HUDEP-2 (cell line): Measurements from ENCODE around the gene BBS2.

Experiments
- DNase-seq, 76 experiments: peaks; one replicate each; lab custom pipeline; 2025; ENCODE audit not compliant: unreplicated experiment in 76 of 76; lab: John Stamatoyannopoulos, UW

Gene BBS2, protein sequence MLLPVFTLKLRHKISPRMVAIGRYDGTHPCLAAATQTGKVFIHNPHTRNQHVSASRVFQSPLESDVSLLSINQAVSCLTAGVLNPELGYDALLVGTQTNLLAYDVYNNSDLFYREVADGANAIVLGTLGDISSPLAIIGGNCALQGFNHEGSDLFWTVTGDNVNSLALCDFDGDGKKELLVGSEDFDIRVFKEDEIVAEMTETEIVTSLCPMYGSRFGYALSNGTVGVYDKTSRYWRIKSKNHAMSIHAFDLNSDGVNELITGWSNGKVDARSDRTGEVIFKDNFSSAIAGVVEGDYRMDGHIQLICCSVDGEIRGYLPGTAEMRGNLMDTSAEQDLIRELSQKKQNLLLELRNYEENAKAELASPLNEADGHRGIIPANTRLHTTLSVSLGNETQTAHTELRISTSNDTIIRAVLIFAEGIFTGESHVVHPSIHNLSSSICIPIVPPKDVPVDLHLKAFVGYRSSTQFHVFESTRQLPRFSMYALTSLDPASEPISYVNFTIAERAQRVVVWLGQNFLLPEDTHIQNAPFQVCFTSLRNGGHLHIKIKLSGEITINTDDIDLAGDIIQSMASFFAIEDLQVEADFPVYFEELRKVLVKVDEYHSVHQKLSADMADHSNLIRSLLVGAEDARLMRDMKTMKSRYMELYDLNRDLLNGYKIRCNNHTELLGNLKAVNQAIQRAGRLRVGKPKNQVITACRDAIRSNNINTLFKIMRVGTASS

DNA sequence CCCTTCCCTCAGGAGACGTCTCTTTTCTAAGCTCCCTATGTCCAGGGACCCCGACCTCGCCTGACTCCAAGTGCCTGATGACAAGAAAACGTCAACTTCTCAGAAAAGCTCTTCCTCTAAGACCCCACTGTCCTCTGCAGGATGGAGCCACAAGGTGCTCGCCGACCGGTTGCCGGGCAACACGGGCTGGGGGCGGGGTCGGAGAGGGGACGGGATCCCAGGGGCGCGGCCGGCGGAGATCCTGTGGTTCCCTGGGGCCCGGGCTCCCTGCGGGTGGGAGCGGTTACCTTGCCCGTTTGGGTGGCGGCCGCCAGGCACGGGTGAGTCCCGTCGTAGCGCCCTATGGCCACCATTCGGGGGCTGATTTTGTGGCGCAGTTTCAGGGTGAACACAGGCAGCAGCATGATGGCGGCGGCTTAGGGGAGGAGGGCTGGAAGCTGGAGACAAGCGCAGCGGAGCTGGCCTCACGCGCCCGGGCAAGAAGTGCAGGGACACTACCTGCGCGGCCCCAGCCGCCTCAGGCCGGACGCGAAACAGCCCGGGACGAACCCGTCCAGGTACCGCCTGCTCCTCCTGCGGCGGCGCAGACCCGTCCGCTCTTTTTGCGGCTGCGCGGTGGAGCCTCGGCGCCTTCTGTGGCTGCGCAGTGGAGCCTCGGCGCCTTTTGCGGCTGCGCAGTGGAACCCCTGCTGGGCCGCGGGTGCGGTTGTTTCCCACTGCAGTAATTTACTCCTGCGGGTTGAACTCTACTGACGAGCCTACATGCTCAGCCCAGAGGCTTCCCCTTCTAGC, at the start of gene BBS2:
TSS of gene BBS2 (minus strand) at position 566 of the 792 bp plus-strand sequence. CDS start at position 404, 162 bp downstream.
- DNase-seq: peak in 75 of 76 experiments; percentile 8 to 90 (median 73)

DNA sequence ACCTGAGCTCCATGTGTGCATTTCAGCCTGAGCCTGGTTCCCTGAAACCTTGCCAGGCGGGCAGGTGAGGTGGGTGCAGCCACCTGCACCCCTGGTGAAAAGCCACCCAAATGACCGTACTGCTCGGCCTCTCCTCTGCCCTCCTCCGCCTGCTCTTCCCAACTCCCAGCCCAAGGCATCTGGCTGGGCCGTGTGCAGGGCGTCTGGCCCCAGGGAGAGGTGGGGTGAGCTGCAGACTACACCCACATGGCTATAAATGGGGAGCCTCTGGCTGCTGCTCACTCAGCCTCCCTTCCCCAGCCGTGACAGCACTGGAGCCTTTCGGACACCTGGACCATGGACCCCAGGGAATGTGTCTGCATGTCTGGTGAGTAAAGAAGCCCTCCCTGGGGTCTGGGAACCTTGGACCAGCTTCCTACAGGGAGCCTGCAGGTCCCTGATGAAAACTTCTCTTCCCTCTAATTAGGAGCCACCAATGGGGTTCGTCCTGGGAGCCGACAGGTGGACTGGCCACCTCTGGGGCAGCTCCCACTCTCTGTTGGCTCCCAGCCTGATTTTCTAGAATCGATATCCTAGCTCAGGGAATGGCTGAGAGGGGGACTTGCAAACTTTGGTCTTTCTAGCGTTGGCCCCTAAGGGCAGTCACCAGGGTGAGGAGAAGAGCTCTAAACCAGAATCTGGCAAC, 45.1 kb upstream of the BBS2 start, which contains the start of gene MT4:
TSS of gene MT4 (plus strand) at position 281 of the 685 bp plus-strand sequence. CDS start at position 337, 56 bp downstream.
- no peak for DNase-seq

DNA sequence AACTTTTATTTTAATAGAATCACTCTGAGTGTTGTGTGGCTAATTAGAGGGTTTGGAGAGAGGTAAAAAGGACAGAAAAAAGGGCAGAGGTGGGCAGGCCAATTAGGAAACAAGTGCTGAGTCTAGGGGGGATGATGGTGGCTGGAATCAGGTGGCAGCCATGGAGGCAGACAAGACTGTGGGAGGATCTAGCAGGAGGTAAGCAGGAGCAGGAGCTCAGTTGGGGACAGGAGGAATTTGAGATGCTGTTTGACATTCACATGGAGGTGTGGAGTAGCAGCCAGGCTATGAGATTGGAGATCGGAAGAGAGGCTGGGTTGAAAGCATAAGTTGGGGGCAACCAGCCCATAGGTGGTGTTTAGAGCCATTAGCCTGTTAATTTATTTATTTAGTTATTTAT, 41.3 kb upstream of the BBS2 start:
- no peak for DNase-seq

DNA sequence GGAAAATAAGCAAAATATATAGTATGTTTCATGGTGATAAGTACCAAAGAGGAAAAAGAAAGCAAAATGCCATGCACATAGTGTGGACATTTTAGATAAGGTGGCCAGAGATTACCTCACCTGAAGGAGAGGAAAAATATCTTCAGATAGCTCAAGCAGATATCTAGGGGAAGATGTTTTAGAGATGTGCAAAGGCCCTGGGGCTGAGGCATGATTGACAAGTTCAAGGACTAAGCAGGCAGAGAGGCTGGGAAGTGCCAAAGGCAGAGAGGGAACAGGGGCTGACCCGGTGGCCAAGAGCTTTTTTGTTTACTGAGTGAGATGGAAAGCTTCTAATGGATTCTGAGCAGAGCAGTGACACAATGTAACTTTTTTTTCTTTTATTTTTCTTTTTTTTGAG, 40.6 kb upstream of the BBS2 start:
- DNase-seq: no peak

DNA sequence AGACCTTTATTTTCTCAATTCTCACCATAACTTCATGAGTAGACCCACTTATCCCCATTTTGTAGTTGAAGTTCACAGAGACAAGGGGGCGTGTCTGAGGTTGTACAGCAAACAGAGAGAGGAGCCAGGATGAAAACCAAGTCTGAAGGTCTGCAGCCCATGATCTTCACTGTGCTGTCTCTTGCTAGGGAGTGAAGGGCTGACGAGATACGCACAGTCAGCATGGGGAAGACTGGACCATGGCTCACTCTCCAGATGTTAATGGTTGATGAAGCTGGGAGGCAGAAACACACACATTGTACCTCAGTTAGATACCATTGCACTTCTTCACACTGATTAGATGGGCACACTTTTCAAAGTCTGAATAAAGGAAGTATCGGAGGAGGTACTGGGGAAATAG, 39.3 kb upstream of the BBS2 start:
- no peak for DNase-seq

DNA sequence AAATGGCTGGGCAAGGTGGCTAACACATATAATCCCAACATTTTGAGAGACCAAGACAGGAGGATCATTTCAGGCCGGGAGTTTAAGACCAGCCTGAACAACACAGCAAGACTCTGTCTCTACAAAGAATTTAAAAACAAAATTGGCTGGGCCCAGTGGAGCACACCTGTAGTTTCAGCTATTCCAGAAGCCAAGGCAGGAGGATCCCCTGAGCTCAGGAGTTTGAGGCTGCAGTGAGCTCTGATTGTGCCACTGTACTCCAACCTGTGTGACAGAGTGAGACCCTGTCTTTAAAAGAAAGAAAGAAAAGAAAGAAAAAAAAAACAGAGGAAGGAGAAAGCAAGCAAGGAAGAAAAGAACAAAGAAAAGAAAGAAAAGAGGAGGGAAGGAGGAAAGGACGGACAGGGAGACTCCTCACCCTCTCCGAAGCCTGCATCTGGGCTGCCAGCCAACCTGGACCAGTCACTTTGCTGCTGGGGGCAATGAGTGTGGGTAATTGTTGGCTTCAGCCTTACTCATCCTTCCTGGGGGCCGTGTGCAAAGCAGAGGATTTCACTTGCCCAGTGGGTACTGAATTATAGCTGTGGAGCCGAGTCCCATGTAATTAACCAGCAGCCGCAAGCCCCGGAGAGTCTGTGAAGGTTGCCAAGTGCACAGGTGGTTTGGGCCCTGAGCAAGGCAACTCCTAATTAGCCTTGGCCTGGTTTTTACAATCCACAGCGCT, 38.4 kb upstream of the BBS2 start:
- no peak for DNase-seq

DNA sequence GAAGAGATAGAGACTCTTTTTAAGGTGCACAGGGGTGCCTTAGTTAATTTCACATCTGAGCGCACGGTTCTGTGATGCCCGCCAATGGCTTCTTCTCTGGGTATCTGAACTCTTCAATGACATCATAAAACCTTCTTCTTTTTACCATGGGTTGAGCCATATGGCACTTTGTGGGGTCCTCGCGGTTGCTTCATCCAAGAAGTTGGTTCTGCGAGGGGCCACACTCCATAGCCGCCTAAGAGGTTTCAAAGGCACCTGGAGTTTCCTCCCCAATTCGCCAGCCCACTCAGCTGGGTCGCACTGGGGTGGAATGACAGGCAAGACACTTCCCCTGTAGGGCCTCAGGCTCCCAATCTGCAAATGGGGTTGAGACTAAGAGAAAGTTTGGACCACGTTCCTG, 34.6 kb upstream of the BBS2 start:
- DNase-seq: no peak

DNA sequence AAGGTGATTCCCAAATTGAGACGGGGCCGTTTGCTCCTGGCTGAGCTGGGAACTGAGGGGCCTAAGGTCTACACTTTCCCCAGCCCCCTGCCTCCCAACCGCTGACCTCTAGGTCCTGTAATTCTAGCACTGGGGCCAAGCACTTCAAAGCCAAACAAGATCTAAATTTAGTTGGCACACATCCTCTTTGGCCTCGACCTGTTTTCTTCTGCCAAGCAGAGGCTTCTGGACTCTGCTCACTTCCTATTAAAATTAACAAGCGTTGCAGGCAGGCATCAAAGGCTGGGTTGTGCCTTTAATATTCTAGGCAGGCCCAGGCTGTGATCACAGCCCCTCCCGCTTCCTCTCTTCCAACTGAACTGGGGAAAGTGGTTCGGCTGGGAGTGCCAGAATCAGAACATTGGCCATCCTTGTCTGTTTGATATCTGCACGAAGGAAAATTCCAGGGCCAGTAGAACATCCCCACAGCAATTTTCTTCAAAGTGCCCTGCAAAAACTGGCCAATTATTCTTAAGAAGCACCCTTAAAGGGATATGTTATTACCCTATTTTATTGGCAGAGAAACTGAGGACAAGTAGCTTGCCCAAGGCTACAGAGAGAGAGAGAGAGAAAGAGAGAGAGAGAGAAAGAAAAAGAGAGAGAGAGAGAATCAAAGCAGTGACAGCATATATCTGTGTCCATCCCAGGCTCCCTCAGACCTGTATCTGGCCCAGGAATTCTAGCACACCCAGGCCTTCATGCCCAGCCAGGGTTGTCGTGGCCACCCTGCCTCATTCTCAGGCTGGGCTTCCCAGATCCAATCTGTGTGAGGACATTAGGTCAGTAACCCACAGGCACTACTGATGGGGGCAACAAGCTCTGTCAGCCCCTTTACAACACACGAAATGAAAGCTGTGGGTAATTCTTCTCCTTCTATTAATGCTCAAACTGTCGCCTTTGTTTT, 32.2 kb upstream of the BBS2 start:
- no peak for DNase-seq

DNA sequence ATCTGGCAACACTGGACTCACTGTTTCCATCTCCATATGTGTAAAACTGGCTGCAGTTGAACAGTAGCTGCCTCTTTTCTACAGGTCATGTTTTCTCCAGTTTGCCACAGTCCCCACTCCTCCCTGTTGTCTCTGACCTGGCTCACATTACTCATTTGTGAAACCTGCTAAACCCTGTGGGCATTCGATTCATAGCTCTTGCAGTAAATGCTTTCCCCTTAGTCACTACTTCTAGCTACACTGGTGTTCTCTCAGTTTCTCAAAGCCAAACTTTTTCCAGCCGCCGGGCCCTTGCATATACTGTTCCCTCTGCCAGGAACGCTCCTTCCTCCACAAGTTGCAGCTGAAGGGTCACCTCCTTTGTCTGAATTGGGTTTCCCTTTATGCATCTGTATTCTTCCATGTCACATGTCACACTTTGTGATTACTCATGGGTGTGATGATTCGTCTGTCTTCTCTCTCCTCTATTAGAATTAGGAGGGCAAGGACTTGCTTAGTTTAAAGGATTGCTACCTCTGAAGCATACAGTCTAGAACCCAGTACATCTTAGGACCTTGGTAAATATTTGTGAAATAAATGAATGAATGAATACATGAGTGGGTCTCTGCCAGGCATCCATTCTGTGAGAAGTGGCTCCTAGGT, 30.0 kb upstream of the BBS2 start:
- no peak for DNase-seq

DNA sequence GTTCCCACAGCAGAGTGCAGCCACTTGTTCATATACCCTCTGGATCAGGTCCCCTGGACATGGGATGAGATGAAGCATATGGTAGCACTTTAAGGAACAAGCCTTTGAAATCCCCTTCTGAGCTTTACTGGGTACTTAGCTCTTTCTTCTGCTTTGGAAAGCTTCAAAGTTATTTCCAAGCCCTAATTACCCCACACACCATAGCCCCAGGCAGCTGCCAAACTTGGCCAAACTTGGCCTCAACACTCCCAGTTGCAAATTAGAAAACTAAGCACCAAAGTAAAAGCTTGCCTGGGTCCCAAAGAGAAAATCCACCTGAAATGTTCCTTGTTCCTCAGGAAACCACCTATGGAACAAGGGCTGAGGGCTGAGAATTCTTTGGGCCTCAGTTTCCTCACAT, 29.3 kb upstream of the BBS2 start:
- DNase-seq: no peak

DNA sequence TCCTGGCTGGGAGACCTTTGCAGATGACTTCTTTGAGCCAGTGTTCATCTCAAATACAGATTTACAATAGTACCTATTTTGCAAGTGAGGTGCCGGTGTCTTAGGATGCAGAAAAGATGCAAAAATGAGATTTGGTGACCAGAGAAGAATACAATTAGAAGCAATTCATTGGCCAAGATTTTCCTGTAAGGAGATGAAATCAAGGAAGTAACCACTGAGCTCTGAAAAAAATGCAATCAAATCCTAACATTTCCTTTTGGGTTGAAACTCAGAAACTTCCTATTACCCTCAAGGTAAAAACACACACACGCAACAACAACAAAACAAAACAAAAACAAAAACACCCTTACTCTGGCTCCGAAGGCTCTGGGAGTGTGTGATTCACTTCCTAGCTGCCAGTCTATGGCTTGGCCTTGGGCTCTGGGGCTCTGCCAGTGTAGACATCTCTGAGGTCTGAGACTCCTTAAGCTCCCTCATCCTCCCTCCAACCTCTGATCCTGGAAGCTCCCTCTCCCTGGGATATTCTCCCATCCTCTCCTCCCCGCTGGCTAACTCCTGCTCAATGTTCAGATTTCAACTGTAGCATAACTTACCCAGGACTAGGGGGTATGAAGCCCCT, 28.2 kb upstream of the BBS2 start:
- no peak for DNase-seq

DNA sequence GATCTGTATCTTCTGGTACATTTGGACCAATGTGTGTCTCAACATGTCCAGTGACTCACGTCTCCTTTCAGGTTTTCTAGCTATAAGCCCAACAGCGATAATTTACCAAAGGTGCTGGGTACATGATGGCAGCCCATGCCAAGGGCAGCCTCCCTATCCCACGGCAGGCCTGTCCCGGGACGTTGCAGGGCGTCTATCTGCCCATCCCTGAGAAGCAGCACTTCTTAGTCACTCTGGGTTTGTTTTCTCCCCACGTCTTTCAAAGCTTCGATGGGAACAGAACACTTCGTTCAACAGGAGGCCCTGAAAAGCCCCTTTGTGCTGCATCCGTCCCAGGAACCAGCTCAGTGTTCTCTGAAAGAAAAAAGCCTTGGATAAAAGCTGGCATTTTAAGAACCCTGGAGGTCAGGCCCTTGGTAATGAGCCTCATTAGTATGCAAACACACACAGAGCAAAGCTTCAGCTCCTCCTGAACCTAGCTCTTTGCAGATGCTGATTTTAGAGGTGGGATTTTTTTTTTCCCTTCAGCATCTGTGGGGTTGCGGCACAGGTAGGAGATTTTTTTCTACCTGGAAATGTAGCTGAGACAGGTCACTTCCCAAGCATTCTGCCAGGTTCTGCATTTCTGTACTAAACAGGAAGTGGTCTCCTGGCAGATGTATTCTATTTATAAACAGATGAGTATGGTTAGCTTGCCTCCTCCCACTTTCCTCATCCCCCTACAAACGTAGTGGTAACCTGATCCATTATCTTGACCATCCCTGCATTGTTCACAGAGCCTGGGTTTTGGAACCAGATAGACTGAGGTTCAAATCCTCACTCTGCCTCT, 27.5 kb upstream of the BBS2 start:
- DNase-seq: no peak

DNA sequence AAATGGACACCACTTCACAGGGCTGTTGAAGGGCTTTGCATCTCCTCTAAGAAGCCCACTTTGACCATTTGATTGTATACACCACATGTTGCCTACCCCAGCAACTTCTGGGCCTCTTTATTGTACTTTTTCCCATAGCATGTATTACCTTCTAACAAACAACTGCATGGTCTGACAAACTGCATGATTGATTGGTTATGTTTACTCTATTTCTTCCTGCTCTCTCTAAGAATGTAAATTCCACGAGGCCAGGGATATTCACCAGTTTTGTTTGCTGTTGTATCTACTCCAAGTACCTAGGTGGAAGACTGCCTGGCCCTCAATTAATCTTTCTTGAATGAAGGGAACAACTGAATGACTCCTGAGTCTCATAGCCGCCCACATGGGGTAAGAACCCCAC, 22.2 kb upstream of the BBS2 start:
- no peak for DNase-seq

DNA sequence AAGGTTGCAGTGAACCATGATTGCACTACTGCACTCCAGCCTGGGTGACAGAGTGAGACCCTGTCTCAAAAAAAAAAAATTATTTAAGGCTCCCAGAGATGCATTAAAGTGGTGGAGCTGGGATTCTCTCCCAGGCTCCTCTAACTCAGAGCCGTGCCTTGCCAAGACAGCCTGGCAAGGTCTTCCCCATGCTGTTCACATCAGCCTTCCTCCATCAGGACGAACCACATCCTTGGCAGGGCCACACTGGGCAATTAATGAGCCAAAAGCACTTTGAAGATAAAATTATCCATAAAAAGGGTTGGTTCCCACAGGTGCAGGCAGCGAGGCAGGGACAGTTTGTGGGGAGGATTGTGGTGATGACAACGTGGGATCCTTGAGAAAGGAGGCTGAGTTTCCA, 19.8 kb upstream of the BBS2 start:
- no peak for DNase-seq

DNA sequence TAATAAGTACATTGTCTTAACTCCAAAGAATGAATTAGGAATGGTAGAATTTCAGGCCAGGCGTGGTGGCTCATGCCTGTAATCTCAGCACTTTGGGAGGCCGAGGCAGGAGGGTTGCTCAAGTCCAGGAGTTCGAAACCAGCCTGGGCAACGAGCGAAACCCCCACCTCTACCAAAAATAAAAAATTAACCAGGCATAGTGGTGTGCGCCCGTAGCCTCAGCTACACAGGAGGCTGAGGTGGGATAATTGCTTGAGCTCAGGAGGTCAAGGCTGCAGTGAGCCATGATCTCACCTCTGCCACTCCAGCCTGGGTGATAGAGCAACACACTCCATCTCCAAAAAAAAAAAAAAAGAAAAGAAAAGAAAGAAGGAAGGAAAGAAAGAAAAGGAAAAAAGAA, 18.5 kb upstream of the BBS2 start:
- no peak for DNase-seq

DNA sequence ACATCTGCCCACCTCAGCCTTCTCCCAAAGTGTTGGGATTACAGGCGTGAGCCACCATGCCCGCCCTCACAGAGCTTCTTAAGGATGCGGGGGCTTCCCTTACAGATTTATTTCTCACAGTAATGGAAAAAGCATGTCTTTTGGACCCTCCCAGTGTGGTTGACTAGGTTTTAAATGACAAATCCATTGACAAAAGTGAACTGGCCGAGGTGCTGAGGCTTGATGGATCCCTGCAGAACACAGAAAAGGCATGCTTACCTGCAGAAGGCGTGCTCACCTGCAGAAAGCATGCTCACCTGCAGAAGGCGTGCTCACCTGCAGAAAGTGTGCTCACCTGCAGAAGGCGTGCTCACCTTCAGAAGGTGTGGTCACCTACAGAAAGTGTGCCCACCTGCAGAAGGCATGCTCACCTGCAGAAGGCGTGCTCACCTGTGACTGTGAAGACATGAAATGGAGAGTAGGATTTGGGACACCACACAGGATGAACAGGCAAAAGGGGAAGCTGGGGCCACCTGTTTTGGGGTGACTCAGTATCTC, 15.1 kb upstream of the BBS2 start:
- DNase-seq: no peak

DNA sequence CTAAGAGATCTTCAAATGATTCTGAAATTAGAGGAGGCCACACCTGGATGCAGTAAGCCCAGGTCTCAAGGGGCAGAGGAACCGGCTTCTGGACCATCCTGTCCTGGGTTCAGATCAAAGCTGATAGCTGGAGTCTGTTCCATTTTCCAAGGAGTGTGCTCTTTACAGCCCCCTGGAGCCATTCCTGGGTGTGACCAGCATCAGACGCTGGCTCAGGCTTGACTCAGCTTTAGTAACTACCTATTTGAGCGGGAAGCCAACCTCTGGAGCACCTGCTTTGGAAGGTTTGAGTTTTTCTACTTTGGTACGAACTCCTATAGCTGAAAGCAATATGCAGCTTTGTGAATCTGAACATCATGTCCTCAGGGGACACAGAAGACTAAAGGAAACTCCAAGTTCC, 12.9 kb upstream of the BBS2 start:
- DNase-seq: no peak
